Skin of body (tissue), 2 donors: ENCODE results near the gene OR51B4. TPM values are rescaled to one million over a fixed set of nuclear protein-coding genes. Genes with fewer than 3 reads are reported as not detected.
"Not testable (repeated sequence)": the region's sequence is repeated elsewhere in the genome, so short reads cannot be mapped to it uniquely, and the experiment has no call there.

Experiments used
- DNase-seq: peaks from one replicate; lab custom pipeline; 2025; lab: John Stamatoyannopoulos, UW
- total RNA-seq: library from RNA; depleted of rRNA; stranded (reverse); fragments of >200 nt; gene quantifications from one replicate; pipeline ENCODE4 v1.2.3, GENCODE V29; 2014

OR51B4 gene
- total RNA-seq, 1 donor from 2014 or later, result not detected

DNA sequence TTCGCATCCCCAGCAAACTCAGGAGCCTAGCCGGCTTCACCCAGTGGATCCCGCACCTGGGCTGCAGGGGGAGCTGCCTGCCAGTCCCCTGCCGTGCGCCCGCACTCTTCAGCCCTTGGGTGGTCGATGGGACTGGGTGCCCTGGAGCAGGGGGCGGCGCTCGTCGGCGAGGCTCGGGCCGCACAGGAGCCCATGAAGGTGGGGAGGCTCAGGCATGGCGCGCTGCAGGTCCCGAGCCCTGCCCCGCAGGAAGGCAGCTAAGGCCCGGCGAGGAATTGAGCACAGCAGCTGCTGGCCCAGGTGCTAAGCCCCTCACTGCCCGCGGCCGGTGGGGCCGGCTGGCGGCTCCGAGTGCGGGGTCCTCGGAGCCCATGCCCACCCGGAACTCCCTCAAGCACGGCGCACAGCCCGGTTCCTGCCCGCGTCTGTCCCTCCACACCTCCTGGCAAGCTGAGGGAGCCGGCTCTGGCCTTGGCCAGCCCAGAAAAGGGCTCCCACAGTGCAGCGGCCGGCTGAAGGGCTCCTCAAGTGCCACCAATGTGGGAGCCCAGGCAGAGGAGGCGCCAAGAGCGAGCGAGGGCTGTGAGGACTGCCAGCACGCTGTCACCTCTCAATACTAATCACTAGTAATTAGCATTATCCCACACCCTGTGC lies 7.3 kb downstream of the OR51B4 start:
- DNase-seq, result not testable (repeated sequence)

DNA sequence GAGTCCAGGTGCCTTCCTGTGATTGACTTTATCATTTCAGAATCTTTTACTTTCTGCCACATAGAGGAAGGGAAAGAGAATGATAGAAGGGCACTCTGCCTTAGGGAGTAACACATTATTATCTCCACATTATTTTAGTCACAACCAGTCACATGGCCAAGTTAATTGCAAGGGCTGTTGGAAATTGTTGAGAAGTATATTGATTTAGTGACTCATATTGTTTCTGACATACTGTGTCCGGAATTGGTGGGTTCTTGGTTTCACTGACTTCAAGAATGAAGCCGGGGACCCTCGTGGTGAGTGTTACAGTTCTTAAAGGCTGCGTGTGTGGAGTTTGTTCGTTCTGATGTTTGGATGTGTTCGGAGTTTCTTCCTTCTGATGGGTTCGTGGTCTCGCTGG lies 8.7 kb downstream of the OR51B4 start:
- no peak for DNase-seq

DNA sequence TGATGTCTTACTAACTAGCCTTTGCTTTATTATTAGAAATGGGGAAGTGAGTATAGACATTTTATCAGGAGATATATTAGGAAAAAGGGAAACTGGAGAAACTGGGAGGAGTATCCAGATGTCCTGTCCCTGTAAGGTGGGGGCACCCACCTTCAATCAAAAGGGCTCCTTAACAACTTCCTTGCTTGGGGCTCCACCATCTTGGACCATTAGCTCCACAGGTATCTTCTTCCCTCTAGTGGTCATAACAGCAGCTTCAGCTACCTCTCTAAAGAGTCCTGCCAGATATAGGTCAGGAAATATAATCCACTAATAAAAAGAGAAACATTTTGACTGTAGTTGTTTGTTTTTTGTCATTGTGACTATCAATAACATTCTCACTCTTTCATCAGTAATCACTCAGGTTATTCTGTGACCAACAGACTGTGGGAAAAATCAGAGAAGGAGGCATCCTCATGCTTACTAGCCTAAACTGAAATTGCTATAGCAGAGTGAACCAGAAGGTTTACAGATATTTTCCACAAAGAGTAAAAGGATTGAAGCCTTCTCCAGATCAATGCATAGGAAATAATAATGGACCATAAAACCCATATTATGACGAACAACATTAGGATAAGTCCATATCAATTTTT lies 10.4 kb downstream of the OR51B4 start:
- no peak for DNase-seq

DNA sequence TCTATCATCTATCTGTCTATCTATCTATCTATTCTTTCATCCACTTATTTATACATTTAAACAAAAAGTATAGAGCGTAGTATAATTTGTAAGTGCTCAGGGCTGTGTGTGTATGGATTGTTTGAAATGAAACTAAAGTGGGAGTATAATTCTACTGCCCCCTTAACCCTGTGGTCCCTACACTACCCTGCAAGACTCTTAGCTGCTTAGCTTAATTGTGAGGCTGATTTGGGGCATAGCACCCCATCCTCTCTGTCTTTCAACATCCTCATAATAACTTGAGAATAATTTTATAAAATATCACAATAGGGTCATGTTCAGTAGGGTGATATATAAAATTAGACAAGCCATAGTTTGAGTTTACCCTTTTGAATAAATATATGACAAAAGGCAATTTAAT lies 11.6 kb downstream of the OR51B4 start:
- no peak for DNase-seq

DNA sequence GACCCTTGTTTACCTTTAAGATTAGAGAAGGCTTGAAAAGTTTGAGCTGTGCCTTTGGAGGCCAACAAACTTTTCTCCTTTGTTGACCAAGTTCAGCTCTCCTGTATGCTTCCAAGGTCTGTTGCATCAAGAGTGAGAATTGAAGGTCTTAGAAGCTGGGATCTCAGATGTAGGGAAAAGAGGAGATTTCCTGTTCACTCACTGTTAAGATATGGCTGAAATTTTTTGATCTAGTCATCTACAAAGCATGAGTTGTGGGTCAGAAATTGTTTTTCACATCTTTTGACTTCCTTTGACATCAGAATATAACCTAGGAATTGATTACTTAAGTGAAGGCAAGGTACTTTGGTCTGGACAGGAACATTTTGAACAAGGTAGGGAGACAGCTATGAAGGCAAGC lies 12.1 kb downstream of the OR51B4 start:
- DNase-seq, result no peak

DNA sequence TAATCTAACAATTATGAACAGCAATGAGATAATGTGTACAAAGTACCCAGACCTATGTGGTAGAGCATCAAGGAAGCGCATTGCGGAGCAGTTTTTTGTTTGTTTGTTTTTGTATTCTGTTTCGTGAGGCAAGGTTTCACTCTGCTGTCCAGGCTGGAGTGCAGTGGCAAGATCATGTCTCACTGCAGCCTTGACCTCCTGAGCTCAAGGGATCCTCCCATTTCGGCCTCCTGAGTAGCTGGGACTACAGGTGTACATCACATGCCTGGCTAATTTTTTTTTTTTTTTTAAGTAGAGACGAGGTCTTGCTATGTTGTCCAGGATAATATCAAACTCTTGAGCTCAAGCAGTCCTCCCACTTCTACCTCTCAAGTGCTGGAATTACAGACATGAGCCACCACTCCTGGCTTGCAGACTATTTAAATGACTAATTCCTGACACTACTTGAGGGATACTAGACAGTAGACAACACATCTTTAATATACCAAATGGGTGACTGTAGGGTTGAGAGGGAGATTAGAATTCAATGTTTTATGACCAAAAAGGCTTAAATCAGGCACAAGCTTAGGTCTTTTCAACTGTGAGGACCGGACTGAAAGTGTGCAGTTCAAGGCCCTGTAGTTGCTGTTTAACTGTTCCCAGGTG lies 12.7 kb downstream of the OR51B4 start:
- no peak for DNase-seq

DNA sequence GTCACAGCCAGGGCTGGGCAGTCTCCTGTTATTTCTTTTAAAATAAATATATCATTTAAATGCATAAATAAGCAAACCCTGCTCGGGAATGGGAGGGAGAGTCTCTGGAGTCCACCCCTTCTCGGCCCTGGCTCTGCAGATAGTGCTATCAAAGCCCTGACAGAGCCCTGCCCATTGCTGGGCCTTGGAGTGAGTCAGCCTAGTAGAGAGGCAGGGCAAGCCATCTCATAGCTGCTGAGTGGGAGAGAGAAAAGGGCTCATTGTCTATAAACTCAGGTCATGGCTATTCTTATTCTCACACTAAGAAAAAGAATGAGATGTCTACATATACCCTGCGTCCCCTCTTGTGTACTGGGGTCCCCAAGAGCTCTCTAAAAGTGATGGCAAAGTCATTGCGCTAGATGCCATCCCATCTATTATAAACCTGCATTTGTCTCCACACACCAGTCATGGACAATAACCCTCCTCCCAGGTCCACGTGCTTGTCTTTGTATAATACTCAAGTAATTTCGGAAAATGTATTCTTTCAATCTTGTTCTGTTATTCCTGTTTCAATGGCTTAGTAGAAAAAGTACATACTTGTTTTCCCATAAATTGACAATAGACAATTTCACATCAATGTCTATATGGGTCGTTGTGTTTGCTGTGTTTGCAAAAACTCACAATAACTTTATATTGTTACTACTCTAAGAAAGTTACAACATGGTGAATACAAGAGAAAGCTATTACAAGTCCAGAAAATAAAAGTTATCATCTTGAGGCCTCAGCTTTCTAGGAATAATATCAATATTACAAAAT lies 13.4 kb downstream of the OR51B4 start:
- no peak for DNase-seq

DNA sequence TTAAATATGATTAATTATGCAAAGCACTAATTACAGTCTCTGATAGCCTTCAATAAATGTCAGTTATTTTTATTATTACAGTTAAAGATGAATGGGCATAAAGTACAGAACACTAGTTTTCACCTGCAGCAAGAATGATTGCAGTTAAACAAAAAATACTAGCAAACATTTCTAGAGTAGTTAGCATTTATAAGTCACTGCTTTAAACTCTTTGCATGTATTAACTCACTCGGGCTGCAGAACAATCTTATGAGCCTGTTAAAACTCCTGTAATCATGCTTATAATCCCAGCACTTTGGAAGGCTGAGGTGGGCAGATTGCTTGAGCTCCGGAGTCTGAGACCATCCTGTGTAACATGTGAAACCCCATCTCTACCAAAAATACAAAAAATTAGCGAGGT lies 14.8 kb downstream of the OR51B4 start:
- no peak for DNase-seq

DNA sequence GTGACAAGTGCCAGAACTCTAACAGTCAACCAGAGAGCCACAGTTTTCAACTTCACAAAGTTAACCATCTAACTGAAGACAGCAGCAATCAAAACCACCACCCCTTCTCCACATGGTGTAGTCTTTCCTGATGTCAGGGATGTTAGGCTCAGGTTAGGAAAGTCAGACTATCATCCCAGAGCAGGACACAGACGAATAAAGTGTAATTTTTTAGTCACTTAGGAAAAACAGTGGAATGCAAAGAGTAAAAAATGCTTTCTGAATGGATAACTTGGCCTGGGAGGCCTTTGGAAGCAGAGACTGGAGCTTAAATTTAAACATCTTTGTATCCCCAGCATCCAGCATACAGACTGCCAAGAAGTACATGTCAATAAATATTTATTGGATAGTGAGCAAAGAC lies 15.4 kb downstream of the OR51B4 start:
- peak; percentile 3 for DNase-seq

DNA sequence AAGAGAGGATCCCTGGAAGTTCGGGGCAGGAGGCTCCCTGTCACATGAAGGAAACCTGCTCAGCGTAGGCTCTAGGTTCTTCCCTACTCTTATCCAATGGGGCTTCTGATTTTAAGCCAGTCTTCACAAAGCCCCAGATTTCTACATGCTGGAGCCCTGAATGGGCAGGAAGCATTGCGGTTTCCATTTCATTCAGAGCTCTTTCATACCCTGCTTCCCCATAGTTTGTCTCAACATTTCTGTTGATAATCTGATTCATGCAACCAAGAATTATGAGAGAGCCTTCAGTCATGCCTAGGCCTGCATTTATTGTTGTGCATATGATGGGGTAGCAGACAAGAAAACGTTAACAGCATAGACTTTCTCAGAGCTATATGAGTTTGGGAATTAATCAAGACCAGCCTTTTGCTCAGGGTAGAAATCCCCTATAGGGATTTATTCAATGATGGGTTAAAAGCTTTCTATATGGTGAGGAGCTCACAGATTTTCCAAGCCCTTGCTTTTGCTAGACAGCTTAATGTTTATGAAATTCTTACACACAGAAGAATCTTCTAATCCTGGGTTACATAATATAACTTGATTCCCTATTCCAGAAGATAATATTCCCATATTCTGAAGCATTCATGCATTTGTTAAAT lies 15.9 kb downstream of the OR51B4 start:
- no peak for DNase-seq

DNA sequence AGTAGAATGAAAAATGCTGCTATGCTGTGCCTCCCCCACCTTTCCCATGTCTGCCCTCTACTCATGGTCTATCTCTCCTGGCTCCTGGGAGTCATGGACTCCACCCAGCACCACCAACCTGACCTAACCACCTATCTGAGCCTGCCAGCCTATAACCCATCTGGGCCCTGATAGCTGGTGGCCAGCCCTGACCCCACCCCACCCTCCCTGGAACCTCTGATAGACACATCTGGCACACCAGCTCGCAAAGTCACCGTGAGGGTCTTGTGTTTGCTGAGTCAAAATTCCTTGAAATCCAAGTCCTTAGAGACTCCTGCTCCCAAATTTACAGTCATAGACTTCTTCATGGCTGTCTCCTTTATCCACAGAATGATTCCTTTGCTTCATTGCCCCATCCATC lies 17.1 kb downstream of the OR51B4 start:
- DNase-seq, result no peak

DNA sequence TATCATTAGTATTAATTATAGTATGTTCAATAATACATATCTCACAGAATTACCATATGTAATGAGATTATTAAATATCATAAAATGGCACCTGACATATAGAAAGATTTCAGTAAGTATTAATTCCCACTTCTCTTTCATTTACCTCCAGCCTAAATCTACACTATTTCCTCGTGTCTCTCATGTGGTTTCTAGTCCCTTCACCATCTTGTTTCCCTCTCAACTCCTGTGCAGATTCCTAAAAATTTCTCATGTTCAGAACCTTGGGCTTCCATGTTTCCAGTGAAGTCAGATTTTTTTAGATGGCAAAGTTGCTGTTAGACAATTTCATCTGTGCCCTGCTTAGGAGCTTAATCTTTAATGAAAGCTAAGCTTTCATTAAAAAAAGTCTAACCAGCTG lies 17.9 kb downstream of the OR51B4 start:
- DNase-seq, result no peak

DNA sequence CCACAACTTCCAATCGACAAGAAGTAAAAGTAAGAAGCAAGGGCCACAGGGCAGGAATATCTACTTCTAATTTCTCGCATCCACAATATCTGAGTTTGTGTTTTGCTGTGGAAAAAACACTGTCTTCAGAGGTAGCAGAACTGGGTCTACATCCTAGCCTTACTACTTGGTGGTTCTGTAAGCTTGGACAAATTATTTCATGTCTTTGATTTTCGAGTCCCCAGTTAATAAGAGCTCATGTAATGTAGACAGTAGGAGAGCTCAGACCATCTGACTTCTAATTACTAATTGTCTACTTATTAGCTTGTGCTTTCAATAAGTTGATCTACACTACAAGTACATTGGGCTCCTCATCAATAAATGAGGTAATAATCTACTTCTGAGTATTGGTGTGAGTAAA lies 18.7 kb downstream of the OR51B4 start:
- no peak for DNase-seq

DNA sequence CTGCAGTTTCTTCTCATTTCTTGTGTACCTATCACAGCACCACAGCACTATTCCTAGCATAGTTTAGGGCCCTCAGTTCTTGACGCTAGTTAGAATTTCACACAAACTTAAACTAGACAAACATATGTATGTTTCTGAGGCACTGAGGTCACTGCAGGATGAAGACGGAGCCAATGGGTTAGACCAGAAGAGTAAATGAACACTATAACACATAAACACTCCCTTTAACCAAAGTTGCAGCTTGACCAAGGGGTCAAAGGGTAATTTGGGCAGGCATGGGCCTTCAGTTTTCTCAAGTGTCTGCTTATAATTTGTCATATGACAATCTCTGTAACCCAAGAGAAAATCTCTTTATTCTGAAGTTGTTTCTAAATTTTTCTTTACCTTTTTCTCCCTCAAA lies 19.1 kb downstream of the OR51B4 start:
- DNase-seq, result no peak

DNA sequence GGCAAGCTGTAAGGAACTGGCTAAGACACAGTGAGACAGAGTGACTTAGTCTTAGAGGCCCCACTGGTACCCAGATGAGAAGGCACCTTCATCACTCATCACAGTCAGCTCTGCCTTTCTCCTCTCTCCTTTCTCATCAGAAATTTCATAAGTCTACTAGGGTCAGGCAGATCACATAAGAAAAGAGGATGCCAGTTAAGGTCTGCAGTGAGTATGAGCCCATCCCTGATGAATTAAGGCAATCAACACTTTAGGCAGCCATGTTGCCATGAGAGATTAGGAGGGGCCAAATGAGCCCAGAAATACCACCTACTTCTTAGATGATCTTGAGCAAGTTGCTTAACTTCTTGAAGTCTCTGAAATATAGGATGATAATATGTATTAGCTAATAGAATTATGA lies 20.1 kb downstream of the OR51B4 start:
- no peak for DNase-seq

DNA sequence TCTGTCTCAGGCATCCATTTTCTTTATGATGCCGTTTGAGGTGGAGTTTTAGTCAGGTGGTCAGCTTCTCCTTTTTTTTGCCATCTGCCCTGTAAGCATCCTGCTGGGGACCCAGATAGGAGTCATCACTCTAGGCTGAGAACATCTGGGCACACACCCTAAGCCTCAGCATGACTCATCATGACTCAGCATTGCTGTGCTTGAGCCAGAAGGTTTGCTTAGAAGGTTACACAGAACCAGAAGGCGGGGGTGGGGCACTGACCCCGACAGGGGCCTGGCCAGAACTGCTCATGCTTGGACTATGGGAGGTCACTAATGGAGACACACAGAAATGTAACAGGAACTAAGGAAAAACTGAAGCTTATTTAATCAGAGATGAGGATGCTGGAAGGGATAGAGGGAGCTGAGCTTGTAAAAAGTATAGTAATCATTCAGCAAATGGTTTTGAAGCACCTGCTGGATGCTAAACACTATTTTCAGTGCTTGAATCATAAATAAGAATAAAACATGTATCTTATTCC lies 21.1 kb downstream of the OR51B4 start:
- no peak for DNase-seq

DNA sequence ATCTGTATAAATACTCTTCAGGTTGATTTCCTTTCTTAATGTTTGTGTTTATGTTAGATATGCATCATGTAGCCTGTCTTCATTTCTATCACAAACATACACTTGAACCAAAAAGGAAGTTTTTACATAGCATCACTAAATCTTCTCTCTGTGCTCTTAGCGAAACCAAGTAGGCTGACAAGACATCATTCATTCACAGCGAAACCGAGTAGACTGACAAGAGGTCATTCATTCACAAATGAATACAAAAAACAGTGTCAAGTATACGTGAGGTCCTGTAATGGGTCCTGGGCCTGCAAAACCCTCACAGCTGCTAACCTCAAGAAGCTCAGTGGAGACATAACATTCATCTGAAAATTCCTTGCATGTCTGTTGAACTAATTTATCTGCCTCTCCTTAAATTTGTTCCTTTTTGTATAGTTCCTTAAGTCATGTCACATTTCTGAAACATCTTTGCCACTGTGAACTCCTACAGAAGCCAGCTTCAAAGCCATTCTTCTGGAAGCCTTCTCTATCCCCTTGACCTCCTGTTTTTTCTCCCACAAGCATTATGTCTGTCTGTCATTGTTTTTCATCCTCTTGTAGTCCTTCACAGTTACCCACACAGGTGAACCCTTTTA lies 22.2 kb downstream of the OR51B4 start:
- DNase-seq, result no peak

DNA sequence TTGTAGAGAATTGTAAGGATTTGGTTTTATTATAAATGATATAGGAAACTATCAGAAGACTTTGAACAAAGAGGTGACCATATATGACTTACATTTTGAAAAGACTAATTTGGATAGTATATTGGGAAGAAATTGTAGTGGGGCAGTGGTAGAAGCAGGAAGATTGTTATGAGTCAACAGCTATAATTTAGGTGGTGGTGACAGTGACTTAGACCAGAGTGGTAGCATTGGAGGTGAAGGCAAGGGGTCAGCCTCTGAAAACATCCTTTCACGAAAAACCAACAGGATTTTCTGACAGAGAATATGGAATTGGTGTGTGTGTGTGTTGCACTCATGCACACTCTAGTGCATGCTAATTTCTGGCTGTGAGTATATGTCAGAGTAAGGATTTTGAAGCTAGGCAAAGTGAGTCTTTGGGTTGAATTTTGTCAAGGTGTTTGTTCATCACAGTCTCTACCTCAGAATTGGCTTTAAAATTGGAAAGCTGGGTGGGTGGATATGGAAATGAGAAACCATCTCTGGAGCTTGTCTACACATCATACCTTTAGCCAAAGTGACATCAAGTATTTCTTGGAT lies 23.9 kb downstream of the OR51B4 start:
- no peak for DNase-seq

DNA sequence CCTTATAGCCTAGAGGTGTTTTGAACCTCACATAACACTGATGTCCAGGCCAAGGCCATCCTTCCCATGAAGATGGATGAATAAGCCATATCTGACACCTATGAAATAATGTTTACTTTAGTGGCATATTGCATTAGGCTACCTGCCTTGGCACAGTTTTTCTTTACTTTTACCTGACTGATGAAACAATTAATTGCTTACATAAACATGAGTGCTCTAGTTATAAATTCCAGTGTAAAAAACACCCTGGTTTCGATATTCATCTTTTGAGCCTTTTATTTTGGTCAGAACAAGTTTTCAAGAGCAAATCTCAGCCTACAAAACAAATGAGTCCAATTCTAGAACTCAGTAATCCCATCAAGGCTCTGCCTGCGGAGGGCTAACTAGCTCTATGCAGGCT lies 25.0 kb downstream of the OR51B4 start:
- no peak for DNase-seq

DNA sequence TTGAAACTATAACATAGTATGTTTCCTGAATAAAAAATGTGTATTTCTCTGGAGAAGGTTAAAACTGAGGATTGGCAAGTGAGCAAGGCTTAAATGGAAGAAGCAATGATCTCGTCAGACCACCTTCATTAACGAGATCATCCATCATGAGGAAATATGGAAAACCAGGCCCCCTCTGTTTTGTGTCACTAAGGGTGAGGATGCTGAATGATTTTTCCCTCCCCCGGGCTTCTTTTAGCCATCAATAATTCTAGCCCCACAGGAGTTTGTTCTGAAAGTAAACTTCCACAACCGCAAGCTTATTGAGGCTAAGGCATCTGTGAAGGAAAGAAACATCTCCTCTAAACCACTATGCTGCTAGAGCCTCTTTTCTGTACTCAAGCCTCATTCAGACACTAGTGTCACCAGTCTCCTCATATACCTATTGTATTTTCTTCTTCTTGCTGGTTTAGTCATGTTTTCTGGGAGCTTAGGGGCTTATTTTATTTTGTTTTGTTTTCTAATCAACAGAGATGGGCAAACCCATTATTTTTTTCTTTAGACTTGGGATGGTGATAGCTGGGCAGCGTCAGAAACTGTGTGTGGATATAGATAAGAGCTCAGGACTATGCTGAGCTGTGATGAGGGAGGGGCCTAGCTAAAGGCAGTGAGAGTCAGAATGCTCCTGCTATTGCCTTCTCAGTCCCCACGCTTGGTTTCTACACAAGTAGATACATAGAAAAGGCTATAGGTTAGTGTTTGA lies 26.2 kb downstream of the OR51B4 start:
- no peak for DNase-seq
